ENCODE results near the gene USP53. TPM values are rescaled to one million over a fixed set of nuclear protein-coding genes. Genes with fewer than 3 reads are reported as not detected.
"Not testable (repeated sequence)": the region's sequence is repeated elsewhere in the genome, so short reads cannot be mapped to it uniquely, and the experiment has no call there.

USP53 gene
- polyA plus RNA-seq, 1 donor from 2014 or later, result 7.7 TPM

DNA sequence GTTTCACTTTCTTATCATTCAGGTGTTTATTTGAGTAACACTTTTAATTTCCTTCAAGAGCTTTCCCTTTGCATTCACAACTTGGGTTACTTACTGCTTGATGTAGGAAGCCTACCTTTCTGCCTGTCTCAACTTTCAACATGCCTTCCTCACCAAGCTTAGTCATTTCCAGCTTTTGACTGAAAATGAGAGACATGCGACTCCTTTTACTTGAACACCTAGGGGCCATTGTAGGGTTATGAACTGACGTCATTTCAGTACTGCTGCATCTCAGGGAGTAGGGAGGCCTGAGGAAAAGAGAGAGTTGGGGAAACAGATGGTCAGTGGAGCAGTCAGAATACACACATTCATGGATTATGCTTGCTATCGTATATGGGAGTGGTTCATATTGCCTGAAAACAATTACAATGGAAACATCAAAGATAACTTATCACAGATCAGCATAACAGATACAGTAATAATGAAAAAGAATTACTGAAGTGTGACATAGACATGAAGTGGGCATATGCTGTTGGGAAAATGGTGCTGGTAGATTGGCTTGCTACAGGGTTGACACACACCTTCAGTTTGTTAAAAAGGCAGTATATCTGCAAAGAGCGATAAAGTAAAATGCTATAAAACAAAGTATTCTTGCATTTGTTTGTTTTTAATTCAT is 25.7 kb downstream of the USP53 start:
- Mint-ChIP-seq H3K27me3 (no peaks in the 10 kb centered on the region), H3K4me1 (peaks cover 8 to 24% (median 10%) of the 10 kb centered on the region in 3 donors), H3K9me3 (no peaks in the 10 kb centered on the region), H3K27ac (no peak overlapping the region), H3K36me3 (peaks cover 5% of the 10 kb centered on the region), H3K4me3 (no peak overlapping the region)

GRCh38 chr4:119240128-119240527 is 27.6 kb downstream of the USP53 start:
- peaks cover 9 to 26% (median 9%) of the 10 kb centered on the region in 3 donors for H3K4me1 Mint-ChIP-seq
- H3K27me3 Mint-ChIP-seq, result no peaks in the 10 kb centered on the region

DNA sequence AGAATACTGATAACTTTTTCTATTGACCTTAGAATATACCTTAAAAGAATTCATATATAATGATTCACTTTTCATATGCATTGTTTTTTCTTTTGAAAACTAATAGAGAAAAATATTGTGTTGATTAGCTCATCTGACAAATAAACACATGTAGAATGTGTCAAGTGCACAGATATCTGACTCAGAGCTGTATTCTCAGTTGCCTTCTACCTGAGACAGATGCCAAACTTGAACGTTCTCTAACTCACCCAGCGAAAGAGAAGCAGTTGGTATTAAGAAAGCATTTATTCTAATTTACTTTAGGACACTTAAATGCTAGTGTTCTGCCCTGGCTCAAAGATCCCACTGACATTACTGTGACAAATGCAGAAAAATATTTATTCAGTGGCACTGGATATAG is 28.1 kb downstream of the USP53 start:
- Mint-ChIP-seq H3K4me1 (peaks cover 9 to 25% (median 9%) of the 10 kb centered on the region in 3 donors), H3K27ac (no peak overlapping the region), H3K4me3 (no peak overlapping the region), H3K9me3 (no peaks in the 10 kb centered on the region), H3K27me3 (no peaks in the 10 kb centered on the region), H3K36me3 (peaks cover 3% of the 10 kb centered on the region)

More at GRCh38 chr4:119240128-119240527, 27.6 kb downstream of the USP53 start:
- H3K4me3 Mint-ChIP-seq, result no peak overlapping the region
- no peaks in the 10 kb centered on the region for H3K9me3 Mint-ChIP-seq
- H3K27ac Mint-ChIP-seq, result no peak overlapping the region
- H3K36me3 Mint-ChIP-seq, result peaks cover 4% of the 10 kb centered on the region

GRCh38 chr4:119242417-119242816 is 29.9 kb downstream of the USP53 start:
- H3K36me3 Mint-ChIP-seq, result peaks cover 7% of the 10 kb centered on the region

GRCh38 chr4:119243868-119244267 is 31.4 kb downstream of the USP53 start:
- Mint-ChIP-seq H3K4me1 (peaks cover 7 to 12% (median 9%) of the 10 kb centered on the region in 3 donors), H3K36me3 (peaks cover 9% of the 10 kb centered on the region), H3K4me3 (no peak overlapping the region), H3K9me3 (no peaks in the 10 kb centered on the region), H3K27ac (no peak overlapping the region), H3K27me3 (no peaks in the 10 kb centered on the region)

More at GRCh38 chr4:119242417-119242816, 29.9 kb downstream of the USP53 start:
- H3K27me3 Mint-ChIP-seq, result no peaks in the 10 kb centered on the region
- H3K4me3 Mint-ChIP-seq, result peak overlapping the region in 1 of 4 donors; percentile 20
- no peaks in the 10 kb centered on the region for H3K9me3 Mint-ChIP-seq
- no peak overlapping the region for H3K27ac Mint-ChIP-seq
- H3K4me1 Mint-ChIP-seq, result peaks cover 9 to 20% (median 9%) of the 10 kb centered on the region in 3 donors

- Mint-ChIP-seq H3K4me3 (no peak overlapping the region), H3K27ac (no peak overlapping the region), H3K36me3 (peaks cover 8% of the 10 kb centered on the region), H3K9me3 (no peaks in the 10 kb centered on the region), H3K4me1 (peaks cover 7 to 12% (median 9%) of the 10 kb centered on the region in 3 donors), H3K27me3 (no peaks in the 10 kb centered on the region)
Measured at GRCh38 chr4:119244344-119244743, 31.8 kb downstream of the USP53 start.

DNA sequence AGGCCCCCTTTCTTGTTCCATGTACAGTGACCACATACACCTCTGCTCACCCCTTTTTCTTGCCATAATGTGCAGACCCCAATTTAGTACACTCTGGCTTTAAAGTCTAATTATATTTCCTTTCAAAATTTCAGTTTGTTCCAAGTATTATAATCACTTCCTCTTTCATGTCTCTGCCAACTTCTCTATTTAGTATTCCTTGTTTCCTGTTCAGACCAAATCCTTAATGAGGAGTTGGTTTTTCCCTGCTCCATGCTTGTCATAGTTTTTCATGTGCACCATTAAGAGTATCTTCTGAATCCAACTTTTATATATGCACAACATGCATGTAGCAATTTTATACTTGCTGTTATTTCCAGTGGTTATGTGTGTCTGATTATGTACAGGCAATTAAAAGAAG is 32.3 kb downstream of the USP53 start:
- H3K9me3 Mint-ChIP-seq, result no peaks in the 10 kb centered on the region
- peaks cover 8% of the 10 kb centered on the region for H3K36me3 Mint-ChIP-seq
- H3K27ac Mint-ChIP-seq, result peak overlapping the region in 1 of 3 donors; percentile 29
- H3K4me1 Mint-ChIP-seq, result peaks cover 7 to 12% (median 9%) of the 10 kb centered on the region in 3 donors
- no peaks in the 10 kb centered on the region for H3K27me3 Mint-ChIP-seq
- H3K4me3 Mint-ChIP-seq, result peak overlapping the region in 1 of 4 donors; percentile 13

- Mint-ChIP-seq H3K27ac (no peak overlapping the region), H3K27me3 (no peaks in the 10 kb centered on the region), H3K9me3 (peaks cover 0 to under 1% (median 0%) of the 10 kb centered on the region in 3 donors), H3K4me1 (peaks cover 7 to 12% (median 9%) of the 10 kb centered on the region in 3 donors), H3K4me3 (no peak overlapping the region), H3K36me3 (peaks cover 8% of the 10 kb centered on the region)
Measured at GRCh38 chr4:119246177-119246733, 33.7 kb downstream of the USP53 start.

GRCh38 chr4:119251037-119251436 is 38.5 kb downstream of the USP53 start:
- Mint-ChIP-seq H3K36me3 (peaks cover 25% of the 10 kb centered on the region), H3K9me3 (peaks cover 0 to 17% (median 10%) of the 10 kb centered on the region in 3 donors)
- H3K27me3 Mint-ChIP-seq, H3K4me1 Mint-ChIP-seq, H3K27ac Mint-ChIP-seq, H3K4me3 Mint-ChIP-seq: not testable (repeated sequence)

DNA sequence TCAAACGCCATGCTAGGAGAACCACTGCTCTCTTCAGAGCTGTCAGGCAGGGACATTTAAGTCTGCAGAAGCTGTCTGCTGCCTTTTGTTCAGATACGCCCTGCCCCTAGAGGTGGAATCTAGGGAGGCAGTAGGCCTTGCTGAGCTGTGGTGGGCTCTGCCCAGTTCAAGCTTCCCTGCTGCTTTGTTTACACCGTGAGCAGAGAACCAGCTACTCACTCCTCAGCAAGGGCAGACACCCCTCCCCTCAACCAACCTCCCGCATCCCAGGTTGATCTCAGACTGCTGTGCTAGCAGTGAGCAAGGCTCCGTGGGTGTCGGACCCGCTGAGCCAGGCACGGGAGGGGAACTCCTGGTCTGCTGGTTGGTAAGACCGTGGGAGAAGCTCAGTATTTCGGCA is 42.7 kb downstream of the USP53 start:
- Mint-ChIP-seq H3K9me3 (peaks cover 0 to 17% (median 10%) of the 10 kb centered on the region in 3 donors), H3K36me3 (peaks cover 26% of the 10 kb centered on the region)
- H3K27ac Mint-ChIP-seq, H3K4me3 Mint-ChIP-seq, H3K27me3 Mint-ChIP-seq, H3K4me1 Mint-ChIP-seq: not testable (repeated sequence)

DNA sequence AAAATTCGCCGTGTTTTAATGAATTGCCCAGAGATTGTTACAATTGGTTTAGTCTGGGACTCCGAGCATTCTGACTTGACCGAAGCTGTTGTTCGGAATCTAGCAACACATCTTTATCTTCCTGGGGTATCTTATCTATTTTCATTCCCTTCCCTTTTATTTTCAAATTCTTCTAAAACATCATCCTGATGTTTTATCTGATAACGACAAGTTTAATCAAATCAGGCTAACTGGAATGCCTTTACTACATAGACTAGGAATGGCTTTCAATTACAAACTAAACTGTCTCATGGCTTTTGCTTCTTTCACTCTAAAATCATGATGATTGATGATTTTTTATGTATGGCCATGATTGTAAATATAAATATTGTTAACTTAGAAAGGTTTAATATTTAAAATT is 48.0 kb downstream of the USP53 start:
- Mint-ChIP-seq H3K27ac (no peak overlapping the region), H3K4me3 (no peak overlapping the region), H3K4me1 (peaks cover 0 to 1% (median 0%) of the 10 kb centered on the region in 3 donors), H3K27me3 (no peaks in the 10 kb centered on the region), H3K36me3 (peaks cover 12% of the 10 kb centered on the region), H3K9me3 (no peaks in the 10 kb centered on the region)

DNA sequence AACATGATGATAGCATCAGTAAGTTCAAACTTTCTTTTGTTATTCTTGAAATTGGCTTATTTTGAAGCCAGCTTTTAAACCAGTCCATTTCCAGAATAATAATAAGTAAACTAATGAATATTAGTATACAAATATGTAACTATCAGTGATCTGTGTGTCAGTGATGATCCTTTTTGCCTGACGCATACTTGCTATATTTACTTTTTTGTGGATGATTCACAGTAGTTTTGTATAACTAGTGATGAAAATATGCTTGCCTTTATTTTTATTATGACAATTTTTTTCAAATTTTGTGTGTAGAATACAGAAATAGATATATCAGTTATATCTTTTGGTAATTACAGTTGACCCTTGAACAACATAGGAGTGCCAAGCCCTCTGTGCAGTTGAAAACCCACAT is 49.5 kb downstream of the USP53 start:
- Mint-ChIP-seq H3K27ac (no peak overlapping the region), H3K9me3 (peaks cover 0 to 3% (median 3%) of the 10 kb centered on the region in 3 donors), H3K36me3 (peaks cover 17% of the 10 kb centered on the region), H3K27me3 (no peaks in the 10 kb centered on the region), H3K4me1 (peaks cover 0 to 1% (median 0%) of the 10 kb centered on the region in 3 donors), H3K4me3 (no peak overlapping the region)

- peaks cover 0 to 3% (median 3%) of the 10 kb centered on the region in 3 donors for H3K9me3 Mint-ChIP-seq
- no peak overlapping the region for H3K4me3 Mint-ChIP-seq
- H3K27ac Mint-ChIP-seq, result no peak overlapping the region
- peaks cover 9% of the 10 kb centered on the region for H3K36me3 Mint-ChIP-seq
- no peaks in the 10 kb centered on the region for H3K27me3 Mint-ChIP-seq
- H3K4me1 Mint-ChIP-seq, result no peaks in the 10 kb centered on the region
Measured at GRCh38 chr4:119264743-119265142, 52.2 kb downstream of the USP53 start.

- H3K9me3 Mint-ChIP-seq, result peaks cover 0 to 3% (median 3%) of the 10 kb centered on the region in 3 donors
- H3K4me3 Mint-ChIP-seq, result no peak overlapping the region
- H3K27me3 Mint-ChIP-seq, result no peaks in the 10 kb centered on the region
- H3K4me1 Mint-ChIP-seq, result no peaks in the 10 kb centered on the region
- no peak overlapping the region for H3K27ac Mint-ChIP-seq
- H3K36me3 Mint-ChIP-seq, result peaks cover 5% of the 10 kb centered on the region
Measured at GRCh38 chr4:119266153-119266552, 53.6 kb downstream of the USP53 start.

GRCh38 chr4:119268466-119268865 is 56.0 kb downstream of the USP53 start:
- Mint-ChIP-seq H3K9me3 (peaks cover 0 to 3% (median 3%) of the 10 kb centered on the region in 3 donors), H3K27ac (no peak overlapping the region), H3K27me3 (no peaks in the 10 kb centered on the region), H3K4me3 (no peak overlapping the region), H3K36me3 (peaks cover 12% of the 10 kb centered on the region), H3K4me1 (peaks cover 0 to 3% (median 0%) of the 10 kb centered on the region in 3 donors)
